Activated CD4-positive, CD25-positive, alpha-beta regulatory T cell treated with anti-CD3 and anti-CD28 coated beads, Interleukin-2, amount 50 U/mL, for 24 hours (primary cell): ENCODE data around the gene FABP1.

Experiments
- ATAC-seq, 2 donors: fragments of 150-1000 bp; cut with Tn5 transposase; one replicate each; pipeline ENCODE4 v1.10.0; 2021; ENCODE audit warnings: mild to moderate bottlenecking in 1 of 2, moderate library complexity in 1 of 2

FABP1 gene

GRCh38 chr2:88136817-88137216 is 9.0 kb upstream of the FABP1 start:
- no peak for ATAC-seq

- no peak for ATAC-seq
Observed at GRCh38 chr2:88133875-88134274, 6.0 kb upstream of the FABP1 start.

- ATAC-seq: no peak
Observed at GRCh38 chr2:88131999-88132368, 4.1 kb upstream of the FABP1 start.

DNA sequence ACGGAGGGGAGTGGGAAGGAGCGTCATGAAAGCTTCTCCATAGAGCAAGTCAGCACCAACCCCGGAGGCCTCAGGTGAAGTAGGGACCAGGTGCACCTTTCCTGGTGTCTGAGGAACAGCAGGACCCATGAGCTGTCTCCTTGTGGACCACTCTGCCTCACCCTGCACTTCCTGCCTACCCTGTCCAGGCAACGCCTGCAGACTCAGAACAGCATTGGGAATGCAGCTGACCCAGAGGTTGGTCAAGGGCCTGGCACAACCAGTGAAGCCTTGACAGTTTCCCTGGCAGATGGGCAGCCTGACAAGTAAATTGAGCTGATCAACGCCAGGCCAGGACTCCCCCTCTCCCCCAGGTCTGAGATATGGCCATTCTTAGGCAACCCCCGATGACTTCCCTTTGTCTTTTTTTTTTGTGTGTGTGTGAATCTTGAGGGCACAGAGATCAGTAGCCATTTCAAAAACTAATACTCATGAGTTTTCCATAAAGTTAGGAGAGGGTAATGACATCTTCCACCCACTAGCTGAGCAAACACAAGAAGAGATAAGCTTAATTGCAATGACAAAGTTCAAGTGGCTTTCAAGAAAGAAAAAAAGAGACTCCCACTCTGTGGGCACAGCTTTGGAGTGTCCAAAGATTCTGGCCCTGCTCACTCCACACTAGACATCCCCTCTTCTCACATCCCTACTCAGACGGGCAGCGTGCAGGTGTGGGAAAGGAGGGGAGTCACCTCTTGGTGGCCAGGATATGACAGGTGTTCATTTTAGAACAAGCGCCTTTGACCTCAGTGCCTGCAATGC is 3.5 kb upstream of the FABP1 start:
- ATAC-seq: no peak

DNA sequence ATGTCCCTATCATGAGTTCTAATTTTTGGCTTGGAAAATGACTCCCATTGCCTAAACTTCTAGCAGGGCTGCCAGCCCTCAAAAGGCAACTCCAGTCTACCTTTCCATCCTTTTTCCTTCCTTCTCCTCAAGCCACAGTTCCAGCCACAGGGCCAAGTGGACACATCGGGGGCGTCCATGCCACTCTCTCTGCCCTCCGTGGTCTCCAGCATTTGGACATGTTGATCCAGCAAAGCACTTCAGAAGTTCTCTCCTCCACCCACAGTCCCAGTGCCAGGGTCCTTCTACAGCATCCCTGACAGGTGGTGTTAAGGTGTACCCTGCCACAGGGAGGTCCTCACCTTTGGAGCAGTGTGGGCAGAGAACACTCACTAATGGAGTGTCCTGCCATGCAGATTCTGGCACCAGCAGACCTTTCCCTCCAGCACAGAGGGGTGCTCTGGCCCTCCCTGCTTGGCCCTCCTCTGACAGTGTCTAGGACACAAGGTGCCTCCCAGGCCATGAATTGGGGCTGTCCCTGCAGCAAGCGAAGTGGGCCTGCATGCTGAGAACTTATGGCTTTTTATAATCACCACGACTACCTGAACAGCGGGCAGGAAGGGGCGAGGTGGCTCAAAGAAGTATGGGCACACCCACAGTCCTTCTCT is 1.6 kb upstream of the FABP1 start:
- ATAC-seq: no peak

DNA sequence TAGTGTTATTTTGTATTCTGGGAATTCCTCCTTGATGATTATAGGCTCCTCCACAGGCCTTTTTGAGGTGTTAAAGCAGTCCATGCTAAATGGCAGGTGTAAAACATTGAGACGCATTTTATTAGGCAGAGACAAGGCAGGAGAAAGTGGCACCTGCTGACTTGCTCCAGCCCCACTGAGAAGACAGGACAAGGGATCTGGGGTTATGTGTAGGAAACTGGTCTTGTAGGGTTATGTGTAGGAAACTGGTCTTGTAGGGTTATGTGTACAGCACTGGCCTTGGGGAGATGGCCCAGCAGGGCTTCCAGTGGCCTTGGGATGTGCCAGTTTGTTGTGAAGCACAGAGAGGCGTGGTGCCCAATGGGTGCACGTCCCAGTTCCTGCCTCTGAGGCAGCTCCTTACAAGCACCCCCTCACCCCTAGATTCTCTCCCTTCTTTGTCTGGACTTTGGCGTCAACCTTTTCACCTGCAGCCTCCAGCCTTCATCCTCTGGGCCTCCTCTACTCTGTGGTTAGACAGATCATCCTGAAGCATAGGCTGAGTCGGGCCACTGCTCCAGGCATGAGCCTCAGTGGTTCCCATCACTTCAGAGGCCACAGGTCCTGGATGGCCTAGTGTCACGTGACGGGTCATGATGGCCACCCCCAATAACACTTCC is 921 bp upstream of the FABP1 start:
- ATAC-seq: no peak

GRCh38 chr2:88127638-88127887 is 299 bp downstream of the FABP1 start:
- ATAC-seq: no peak

- ATAC-seq: no peak
Observed at GRCh38 chr2:88126772-88127637, 857 bp downstream of the FABP1 start.

- no peak for ATAC-seq
Observed at GRCh38 chr2:88125924-88126771, 1.7 kb downstream of the FABP1 start.

- ATAC-seq: no peak
Observed at GRCh38 chr2:88125344-88125923, 2.4 kb downstream of the FABP1 start.

- ATAC-seq: no peak
Observed at GRCh38 chr2:88123975-88124917, 3.6 kb downstream of the FABP1 start.

DNA sequence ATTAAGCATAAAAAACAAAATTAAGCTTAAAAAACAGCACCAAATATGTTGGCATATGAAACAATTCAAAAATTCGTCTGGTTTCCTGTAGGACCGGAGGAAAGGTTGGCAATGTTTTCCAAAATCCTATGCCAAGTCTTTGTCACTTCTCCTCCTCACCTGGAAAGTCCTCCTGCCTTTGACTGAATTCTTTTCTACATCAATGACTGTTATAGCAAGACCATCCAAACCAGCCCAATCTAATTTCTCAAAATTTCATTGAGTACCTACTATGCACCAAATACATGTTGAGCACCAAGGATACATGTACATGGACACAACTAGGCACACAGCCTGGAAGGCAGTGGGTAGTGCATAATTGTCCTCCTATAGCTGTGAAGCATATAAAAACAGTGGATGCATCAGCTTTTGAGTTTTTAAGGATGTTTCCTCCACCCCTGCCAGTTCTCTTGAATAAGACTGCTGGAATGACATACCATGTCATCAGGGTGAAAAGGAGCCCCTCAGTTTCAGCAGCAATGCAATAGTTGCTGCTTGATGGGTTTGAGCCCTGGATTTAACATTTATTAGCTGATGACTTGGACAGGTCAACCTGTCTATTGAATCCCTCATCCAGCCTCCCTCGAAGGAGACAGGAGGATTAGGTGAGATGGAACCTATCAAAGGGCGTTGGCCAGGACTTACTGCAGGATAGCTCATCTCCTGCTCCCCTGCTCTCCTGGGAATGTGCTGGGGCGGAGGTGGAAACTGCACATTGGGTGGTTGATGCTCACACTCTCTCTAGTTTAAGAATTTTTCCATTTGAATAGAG is 4.5 kb downstream of the FABP1 start:
- ATAC-seq: no peak

DNA sequence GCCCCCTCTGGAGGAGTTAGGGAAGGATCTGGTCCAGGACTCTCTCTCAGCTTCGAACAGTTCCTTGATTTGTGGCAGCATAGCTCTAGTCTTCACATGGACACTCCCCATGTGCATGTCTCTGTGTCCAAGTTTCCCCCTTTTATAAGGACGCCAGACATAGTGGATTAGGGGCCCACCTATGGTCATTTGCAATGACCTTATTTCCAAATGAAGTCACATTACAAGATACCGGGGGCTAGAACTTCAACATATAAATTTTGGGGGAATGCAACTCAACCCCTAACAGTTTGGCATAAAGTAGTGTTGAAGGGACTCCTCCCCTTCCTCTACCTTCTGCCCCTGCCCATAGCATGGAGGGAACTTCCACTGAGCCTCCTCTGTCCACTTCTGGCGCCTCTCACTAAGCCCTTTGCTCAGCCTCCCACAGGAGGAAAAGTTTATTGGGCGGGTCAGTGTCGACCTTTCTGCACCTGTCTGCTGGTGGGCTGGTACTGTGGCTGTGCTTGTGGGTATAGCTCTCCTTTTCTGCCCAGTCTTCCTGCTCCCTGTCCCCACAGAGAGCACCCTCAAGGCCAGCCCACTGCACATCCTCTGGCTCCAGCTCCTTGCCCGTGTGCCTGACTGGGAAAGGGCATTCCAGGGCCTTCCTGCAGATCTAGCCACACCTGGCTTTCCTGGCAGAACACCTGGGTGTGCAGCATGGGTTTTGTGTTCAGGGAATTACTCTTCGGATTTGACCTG is 5.5 kb downstream of the FABP1 start:
- no peak for ATAC-seq

DNA sequence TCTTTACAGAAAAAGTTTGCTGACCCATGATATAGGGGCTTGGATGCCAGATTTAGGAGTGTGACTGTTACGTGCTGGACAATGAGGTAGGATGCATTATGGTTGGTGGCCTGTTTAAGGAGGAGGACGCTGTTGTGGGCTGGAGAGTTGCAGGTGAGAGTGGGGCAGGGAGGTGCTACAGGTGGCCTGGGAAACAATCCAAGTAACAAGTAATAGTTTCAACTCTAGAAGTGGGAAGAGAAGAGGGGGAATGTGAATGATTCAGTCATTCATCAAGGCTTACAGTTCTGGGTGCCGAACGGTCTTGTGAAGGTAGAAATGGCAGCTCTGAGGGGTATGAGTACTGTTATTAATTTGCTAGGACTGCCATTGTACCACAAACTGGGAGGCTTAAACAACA is 6.2 kb downstream of the FABP1 start:
- no peak for ATAC-seq

- ATAC-seq: no peak
Observed at GRCh38 chr2:88117973-88118372, 9.9 kb downstream of the FABP1 start.

GRCh38 chr2:88116669-88117432 is 11.0 kb downstream of the FABP1 start:
- no peak for ATAC-seq

- ATAC-seq: no peak
Observed at GRCh38 chr2:88115825-88116518, 11.9 kb downstream of the FABP1 start.

DNA sequence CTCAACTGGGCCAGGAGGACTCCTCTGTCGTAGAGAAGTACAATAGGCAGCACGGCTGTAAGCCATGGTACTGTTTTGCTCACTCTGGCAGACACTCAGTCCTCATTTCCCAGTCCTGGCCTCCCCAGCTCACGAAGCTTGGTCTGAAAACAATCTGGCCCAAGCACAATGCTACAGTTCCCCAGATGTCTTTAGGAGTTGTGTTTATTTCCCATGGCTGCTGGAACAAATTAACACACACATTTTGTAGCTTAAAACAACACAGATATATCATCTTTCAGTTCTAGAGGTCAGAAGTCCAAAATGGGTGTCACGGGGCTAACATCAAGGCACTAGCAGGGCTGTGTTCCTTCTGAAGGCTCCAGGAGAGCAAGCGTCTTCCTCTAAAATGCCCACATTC is 13.0 kb downstream of the FABP1 start:
- no peak for ATAC-seq
